Upper lobe of right lung (tissue), 1 donor: Measurements from ENCODE around the gene ZNF723. TPM values are rescaled to one million over a fixed set of nuclear protein-coding genes. Genes with fewer than 3 reads are reported as not detected.
"Not testable (repeated sequence)": the region's sequence is repeated elsewhere in the genome, so short reads cannot be mapped to it uniquely, and the experiment has no call there.

Experiments
- ATAC-seq: fragments of 200-7000 bp; cut with Tn5 transposase; one replicate; pipeline ENCODE4 v1.9.1; 2020; ENCODE audit warnings: mild to moderate bottlenecking, moderate library complexity
- DNase-seq: peaks from one replicate; pipeline ENCODE4 v3.0.0-alpha.2; 2020
- H3K27ac ChIP-seq: fragments of 200-600 bp; one replicate; pipeline ENCODE4 v1.8.0; 2022
- H3K27me3 ChIP-seq: fragments of 200-600 bp; one replicate; pipeline ENCODE4 v1.8.0; 2022; ENCODE audit warnings: mild to moderate bottlenecking
- H3K36me3 ChIP-seq: fragments of 200-600 bp; one replicate; pipeline ENCODE4 v1.8.0; 2022
- H3K4me1 ChIP-seq: fragments of 200-600 bp; one replicate; pipeline ENCODE4 v1.8.0; 2022
- H3K4me3 ChIP-seq: fragments of 200-600 bp; one replicate; pipeline ENCODE4 v1.8.0; 2022; ENCODE audit warnings: mild to moderate bottlenecking
- H3K9me3 ChIP-seq: fragments of 200-600 bp; one replicate; pipeline ENCODE4 v1.8.0; 2022
- intact Hi-C: fragments of 100-400 bp; cut with DNase I; formaldehyde crosslinking; loops from one replicate; pipeline ENCODE4 v1.11.0; 2022
- total RNA-seq: library from RNA; stranded (reverse); fragmentation: NEBNext Ultra II Directional; extraction: Animal tissue kit (Norgen Biotek cat#: 25700); gene quantifications from one replicate; pipeline ENCODE4 v1.2.1, GENCODE V29; 2021
- TF ChIP-seq, protein P1 (sequence below): fragments of 200-600 bp; IDR thresholded peaks from one replicate; pipeline ENCODE4 v1.8.0; 2022; ENCODE audit warnings: antibody characterized with exemption
- donor health status: DM: no; HTN: yes; CAD: no; lungs with severe emphysema.

Gene ZNF723
- total RNA-seq, 1 donor from 2014 or later, result not detected

GRCh38 chr19:22807061-22807835 is 24.8 kb upstream of the ZNF723 start:
- ATAC-seq, result peak; percentile 28
- Histone ChIP-seq H3K36me3 (no peaks in the 10 kb centered on the region), H3K9me3 (no peaks in the 10 kb centered on the region), H3K27ac (no peak overlapping the region), H3K27me3 (peaks cover 6% of the 10 kb centered on the region), H3K4me1 (no peaks in the 10 kb centered on the region), H3K4me3 (no peak overlapping the region)
- TF ChIP-seq, protein P1, sequence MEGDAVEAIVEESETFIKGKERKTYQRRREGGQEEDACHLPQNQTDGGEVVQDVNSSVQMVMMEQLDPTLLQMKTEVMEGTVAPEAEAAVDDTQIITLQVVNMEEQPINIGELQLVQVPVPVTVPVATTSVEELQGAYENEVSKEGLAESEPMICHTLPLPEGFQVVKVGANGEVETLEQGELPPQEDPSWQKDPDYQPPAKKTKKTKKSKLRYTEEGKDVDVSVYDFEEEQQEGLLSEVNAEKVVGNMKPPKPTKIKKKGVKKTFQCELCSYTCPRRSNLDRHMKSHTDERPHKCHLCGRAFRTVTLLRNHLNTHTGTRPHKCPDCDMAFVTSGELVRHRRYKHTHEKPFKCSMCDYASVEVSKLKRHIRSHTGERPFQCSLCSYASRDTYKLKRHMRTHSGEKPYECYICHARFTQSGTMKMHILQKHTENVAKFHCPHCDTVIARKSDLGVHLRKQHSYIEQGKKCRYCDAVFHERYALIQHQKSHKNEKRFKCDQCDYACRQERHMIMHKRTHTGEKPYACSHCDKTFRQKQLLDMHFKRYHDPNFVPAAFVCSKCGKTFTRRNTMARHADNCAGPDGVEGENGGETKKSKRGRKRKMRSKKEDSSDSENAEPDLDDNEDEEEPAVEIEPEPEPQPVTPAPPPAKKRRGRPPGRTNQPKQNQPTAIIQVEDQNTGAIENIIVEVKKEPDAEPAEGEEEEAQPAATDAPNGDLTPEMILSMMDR, result no peak
- DNase-seq, result no peak
- intact Hi-C loops, result no loop called here

GRCh38 chr19:22814124-22814523 is 18.0 kb upstream of the ZNF723 start:
- H3K36me3 ChIP-seq, result no peaks in the 10 kb centered on the region
- H3K4me3 ChIP-seq, result no peak overlapping the region
- H3K27me3 ChIP-seq, result no peaks in the 10 kb centered on the region
- no peak for DNase-seq
- TF ChIP-seq, protein P1, result no peak
- intact Hi-C loops, result no loop called here
- H3K4me1 ChIP-seq, result no peaks in the 10 kb centered on the region
- no peaks in the 10 kb centered on the region for H3K9me3 ChIP-seq
- ATAC-seq, result no peak
- no peak overlapping the region for H3K27ac ChIP-seq

DNA sequence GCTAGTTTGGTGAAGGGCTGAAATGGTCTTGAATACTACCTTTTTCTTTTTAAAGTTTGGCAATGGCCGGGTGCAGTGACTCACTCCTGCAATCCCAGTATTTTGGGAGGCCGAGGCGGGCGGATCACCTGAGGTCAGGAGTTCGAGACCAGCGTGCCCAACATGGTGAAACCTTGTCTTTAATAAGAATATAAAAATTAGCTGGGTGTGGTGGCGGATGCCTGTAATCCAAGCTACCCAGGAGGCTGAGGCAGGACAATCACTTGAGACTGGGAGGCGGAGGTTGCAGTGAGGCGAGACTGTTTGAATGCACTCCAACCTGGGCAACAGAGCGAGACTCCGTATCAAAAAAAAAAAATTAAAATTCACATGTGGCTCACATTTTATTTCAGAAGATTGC is 880 bp upstream of the ZNF723 start:
- H3K9me3 ChIP-seq, result no peaks in the 10 kb centered on the region
- intact Hi-C loops, result no loop called here
- TF ChIP-seq, protein P1, result no peak
- DNase-seq (no peak), ATAC-seq (no peak)
- H3K27me3 ChIP-seq, result no peaks in the 10 kb centered on the region
- no peak overlapping the region for H3K27ac ChIP-seq
- no peaks in the 10 kb centered on the region for H3K36me3 ChIP-seq
- H3K4me1 ChIP-seq, result no peaks in the 10 kb centered on the region
- no peak overlapping the region for H3K4me3 ChIP-seq

- intact Hi-C loops, H3K4me3 ChIP-seq, H3K27me3 ChIP-seq, DNase-seq, H3K4me1 ChIP-seq, H3K27ac ChIP-seq, ATAC-seq, H3K36me3 ChIP-seq: not testable (repeated sequence)
- peaks cover 76% of the 10 kb centered on the region for H3K9me3 ChIP-seq
Observed at GRCh38 chr19:22857713-22858320, 25.7 kb downstream of the ZNF723 start.

DNA sequence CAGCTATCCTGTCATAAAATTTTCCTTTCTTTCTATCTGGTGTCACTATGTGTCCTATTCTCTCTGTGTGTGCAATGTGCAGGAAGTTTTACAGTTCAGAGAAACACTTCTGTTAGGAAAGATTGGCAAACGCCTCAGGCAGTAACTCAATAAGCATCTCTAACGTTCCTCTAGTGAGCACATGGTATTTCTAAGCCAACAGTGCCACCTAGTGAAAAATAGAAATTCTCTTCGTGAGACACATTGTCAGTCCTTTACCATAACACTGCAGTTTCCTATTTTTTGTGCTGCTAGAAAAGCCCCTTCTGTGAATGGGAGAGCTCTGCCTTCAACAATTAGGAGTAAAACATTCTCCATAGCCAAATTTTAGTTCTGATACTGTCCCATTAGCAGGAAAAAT is 50.7 kb downstream of the ZNF723 start:
- Histone ChIP-seq H3K4me3 (no peak overlapping the region), H3K27ac (no peak overlapping the region), H3K9me3 (no peaks in the 10 kb centered on the region), H3K4me1 (no peaks in the 10 kb centered on the region), H3K27me3 (no peaks in the 10 kb centered on the region), H3K36me3 (no peaks in the 10 kb centered on the region)
- ATAC-seq (peak; percentile 59), DNase-seq (no peak)
- intact Hi-C loops, result no loop called here
- TF ChIP-seq, protein P1, result peak; percentile 49

GRCh38 chr19:22893855-22894270 is 61.8 kb downstream of the ZNF723 start:
- TF ChIP-seq, protein P1, result no peak
- no peak for ATAC-seq

More at GRCh38 chr19:22893855-22894270, 61.8 kb downstream of the ZNF723 start:
- H3K9me3 ChIP-seq, result no peaks in the 10 kb centered on the region
- H3K27me3 ChIP-seq, result no peaks in the 10 kb centered on the region
- H3K36me3 ChIP-seq, result no peaks in the 10 kb centered on the region
- H3K4me3 ChIP-seq, result no peak overlapping the region
- intact Hi-C loops, result no loop called here
- no peaks in the 10 kb centered on the region for H3K4me1 ChIP-seq
- H3K27ac ChIP-seq, result no peak overlapping the region
- no peak for DNase-seq
